VCaP (cell line): Measurements from ENCODE around the gene CCDC154.

ENCODE experiments used
- H3K27ac ChIP-seq: fragments of 450-650 bp; 2 replicates; pipeline ENCODE4 v1.5.1; 2017
- TF ChIP-seq, protein P1 (sequence below): fragments of 450-650 bp; conservative IDR thresholded peaks from 2 replicates; pipeline ENCODE4 v1.5.1; 2017; ENCODE audit warnings: mild to moderate bottlenecking, moderate library complexity

CCDC154 gene

DNA sequence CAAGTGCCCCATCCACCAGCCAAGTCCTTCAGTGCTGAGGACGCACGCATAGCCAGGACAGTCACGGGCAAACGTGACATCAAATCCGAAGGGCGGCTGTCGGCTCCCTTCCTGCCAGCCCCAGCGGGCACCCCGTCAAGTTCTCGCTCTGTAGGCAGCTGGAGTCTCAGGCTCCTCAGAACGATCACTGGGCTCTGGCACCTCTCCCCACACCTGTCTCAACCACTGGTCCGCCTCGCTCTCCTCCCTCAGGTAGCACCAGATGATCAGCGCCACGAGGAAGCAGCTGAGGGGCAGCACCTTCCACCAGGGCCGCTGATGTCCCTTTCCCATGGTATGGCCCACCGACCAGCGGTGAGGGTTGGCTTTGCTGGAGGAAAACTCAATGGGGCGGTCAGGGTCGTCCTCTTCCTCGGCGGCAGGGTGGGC is 24.2 kb downstream of the CCDC154 start:
- TF ChIP-seq, protein P1, sequence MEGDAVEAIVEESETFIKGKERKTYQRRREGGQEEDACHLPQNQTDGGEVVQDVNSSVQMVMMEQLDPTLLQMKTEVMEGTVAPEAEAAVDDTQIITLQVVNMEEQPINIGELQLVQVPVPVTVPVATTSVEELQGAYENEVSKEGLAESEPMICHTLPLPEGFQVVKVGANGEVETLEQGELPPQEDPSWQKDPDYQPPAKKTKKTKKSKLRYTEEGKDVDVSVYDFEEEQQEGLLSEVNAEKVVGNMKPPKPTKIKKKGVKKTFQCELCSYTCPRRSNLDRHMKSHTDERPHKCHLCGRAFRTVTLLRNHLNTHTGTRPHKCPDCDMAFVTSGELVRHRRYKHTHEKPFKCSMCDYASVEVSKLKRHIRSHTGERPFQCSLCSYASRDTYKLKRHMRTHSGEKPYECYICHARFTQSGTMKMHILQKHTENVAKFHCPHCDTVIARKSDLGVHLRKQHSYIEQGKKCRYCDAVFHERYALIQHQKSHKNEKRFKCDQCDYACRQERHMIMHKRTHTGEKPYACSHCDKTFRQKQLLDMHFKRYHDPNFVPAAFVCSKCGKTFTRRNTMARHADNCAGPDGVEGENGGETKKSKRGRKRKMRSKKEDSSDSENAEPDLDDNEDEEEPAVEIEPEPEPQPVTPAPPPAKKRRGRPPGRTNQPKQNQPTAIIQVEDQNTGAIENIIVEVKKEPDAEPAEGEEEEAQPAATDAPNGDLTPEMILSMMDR, result no peak
- peak overlapping the region; percentile 87 for H3K27ac ChIP-seq

DNA sequence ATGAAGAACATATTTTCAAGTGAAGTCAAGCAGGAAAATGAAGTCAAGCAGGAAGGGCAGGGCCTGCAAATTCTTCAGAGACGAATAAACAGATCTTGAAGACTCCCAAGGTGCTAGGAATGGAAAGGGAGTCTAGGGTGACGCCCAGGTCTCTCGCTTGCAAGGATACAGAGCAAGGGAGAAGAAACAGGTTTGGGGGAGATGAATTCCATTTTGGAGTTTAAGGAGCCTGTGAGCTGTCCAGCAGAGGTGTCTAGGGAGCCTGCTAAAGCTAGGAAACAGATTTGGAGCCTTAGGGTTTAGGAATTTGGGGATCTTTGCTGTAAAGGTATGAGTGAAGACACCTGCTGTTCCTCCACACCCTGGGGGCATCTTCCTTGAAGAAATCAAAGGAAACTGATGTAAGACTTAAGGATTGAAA is 27.8 kb downstream of the CCDC154 start:
- TF ChIP-seq, protein P1, result no peak
- H3K27ac ChIP-seq, result no peak overlapping the region

DNA sequence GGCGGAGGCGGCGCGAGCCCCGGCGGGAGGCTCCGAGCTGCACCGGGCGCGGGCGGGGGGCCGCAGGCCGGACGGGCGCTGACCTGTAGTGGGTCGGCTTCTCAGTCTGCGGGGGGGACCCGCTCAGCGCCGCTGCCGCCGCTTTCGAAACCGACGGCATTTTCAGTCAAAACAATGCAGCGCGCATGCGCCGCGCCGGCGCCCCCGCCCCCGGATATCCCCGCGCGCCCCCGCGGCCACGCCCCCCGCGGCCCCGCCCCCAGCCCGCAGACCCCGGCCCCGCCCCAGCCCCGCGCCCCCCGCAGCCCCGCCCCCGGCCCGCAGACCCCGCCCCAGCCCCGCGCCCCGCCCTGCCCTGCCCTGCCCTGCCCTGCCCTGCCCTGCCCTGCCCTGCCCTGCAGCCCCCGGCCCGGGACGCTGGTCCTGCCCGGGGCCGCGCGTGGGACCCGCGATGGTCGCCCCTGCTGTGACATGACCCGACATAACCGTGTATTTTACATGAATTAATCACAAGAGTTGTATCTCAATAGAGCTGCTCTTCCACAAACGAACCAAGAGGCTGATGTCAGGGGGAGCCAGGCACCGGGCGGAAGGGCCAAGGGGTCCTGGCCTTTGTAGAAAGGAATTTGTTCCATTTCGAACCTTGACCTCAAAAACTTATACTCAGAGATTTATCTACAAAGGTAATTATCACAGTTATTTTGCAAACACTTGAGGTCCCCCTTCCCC is 29.7 kb downstream of the CCDC154 start, which contains the start of gene UNKL:
UNKL (minus strand) TSS at position 173 of the 729 bp plus-strand sequence; CDS start at position 160, 13 bp downstream.
- TF ChIP-seq, protein P1, result no peak
- H3K27ac ChIP-seq, result peak within 1 kb of the TSS; percentile 81

DNA sequence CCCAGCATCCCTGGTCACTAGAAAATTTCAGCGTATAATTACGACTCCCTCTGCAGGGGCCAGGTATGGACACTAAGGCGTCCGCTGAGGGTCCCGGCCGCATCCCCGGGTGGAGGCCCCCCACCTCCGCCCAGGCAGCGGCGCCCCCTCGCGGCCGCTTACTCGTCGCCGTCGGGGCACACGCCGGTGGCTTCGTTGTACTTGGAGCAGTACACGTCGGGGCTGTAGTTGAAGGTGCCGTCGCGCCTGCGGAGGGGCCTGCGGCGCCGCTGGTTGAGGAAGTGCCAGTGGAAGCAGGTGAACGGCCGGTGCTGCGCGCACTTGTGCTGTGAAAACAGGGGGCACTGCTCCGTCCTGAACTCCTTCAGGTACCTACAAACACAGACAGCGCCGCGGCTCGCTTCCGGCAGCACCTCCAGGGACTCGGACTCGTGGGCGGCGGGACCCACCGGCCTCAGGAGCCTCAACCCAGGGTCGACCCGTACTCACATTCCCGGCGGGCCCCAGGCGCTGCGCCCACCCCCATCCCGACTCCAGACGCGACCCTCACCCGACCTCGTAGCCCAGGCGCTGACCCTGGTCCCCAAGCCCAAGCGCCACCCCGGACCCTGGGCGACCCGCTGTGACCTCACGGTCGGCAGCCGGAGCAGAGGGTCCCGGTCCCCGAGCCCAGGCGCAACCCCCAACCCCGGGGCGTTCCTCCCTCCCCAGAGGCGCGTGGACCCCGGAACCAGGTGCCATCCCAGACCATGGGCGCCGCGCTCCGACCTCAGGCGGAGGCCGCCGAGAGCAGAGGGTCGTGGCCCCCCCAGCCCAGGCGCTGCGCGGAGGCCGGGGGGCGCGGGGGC is 30.4 kb downstream of the CCDC154 start:
- H3K27ac ChIP-seq, result peak overlapping the region; percentile 81
- TF ChIP-seq, protein P1, result peak; percentile 69

DNA sequence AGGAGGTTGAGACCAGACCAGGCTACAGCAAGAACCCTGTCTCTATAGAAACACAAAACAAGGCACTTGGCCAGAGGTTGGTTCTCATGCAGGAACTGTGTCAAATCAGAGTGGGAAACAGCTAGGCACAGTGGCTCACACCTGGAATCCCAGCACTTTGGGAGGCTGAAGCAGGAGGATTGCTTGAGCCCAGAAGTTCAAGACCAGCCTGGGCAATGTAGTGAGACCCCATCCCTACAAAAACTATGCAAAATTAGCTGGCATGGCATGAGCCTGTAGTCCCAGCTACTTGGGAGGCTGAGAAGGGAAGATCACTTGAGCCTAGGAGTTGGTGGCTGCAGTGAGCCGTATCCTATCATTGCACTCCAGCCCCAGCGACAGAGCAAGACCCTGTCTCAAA is 31.5 kb downstream of the CCDC154 start:
- H3K27ac ChIP-seq, result no peak overlapping the region
- TF ChIP-seq, protein P1, result no peak

DNA sequence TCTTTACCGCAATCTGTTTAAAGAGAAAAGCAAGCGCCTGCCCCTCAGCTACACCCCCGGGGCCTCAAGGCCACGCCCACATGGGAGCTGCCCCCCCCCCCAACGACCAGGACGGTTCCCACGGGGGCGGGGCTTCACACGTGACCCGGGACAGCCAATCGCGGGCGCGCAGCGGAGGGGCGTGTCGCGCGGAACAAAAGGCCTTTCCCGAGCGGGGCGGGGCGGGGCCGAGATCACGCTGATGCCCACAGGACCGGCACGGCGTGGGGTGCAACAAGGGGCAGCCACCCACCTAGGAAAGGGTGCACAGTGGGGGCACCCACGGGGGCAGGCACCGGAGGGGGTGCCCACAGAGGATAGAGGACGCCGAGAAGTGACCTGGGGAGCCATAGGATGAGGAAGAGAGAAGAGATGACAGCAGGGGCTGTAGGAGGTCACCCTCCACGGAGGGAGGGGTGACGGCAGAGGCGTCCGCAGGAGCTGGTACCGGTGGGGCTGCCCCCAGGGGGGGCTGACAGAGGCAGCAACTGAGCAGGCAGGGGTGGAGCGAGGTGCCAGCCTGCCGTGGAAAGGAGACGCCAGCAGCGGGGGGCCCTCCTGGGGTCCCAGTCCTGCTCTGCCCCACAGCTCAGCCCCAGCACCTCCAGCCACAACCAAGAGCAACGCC is 36.1 kb downstream of the CCDC154 start:
- no peak overlapping the region; the same call in 1 of the 2 replicates for H3K27ac ChIP-seq
- TF ChIP-seq, protein P1, result no peak

DNA sequence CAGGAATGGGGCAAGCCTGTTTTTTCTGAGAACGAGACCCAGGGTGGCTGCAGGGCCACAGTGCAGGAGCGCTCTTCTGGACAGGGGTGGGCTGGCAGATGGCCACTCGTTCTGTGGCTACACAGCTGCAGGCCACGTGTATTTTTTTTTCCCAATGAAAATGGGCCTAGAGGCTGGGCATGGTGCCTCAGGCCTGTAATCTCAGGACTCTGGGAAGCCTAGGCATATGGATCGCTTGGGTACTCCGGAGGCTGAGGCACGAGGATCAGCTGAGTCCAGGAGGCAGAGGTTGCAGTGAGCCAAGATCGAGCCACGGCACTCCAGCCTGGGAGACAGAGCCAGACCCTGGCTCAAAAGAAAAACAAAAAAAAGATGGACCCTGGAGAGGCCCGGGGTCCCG is 36.6 kb downstream of the CCDC154 start:
- TF ChIP-seq, protein P1, result no peak
- H3K27ac ChIP-seq, result no peak overlapping the region; the same call in 1 of the 2 replicates
